GM18505 (cell line): ENCODE results near the gene ATP11B.
"Not testable (repeated sequence)": the region's sequence is repeated elsewhere in the genome, so short reads cannot be mapped to it uniquely, and the experiment has no call there.

Source experiments
- ATAC-seq: cut with Tn5 transposase; IDR thresholded peaks from one replicate; pipeline ENCODE4 v1.9.1; 2021; ENCODE audit not compliant: unreplicated experiment
- POLR2A ChIP-seq: IDR thresholded peaks from 4 replicates; pipeline ENCODE4 v1.6.1; 2011; ENCODE audit warnings: borderline replicate concordance; ENCODE audit not compliant: insufficient read depth, insufficient read length; ENCODE audit errors: extremely low read depth

Gene ATP11B

GRCh38 chr3:182785756-182786155, 7.5 kb upstream of the ATP11B start:
- TF ChIP-seq POLR2A, result no peak
- no peak for ATAC-seq

- ATAC-seq, result no peak
- no peak for TF ChIP-seq POLR2A
Measured at GRCh38 chr3:182786564-182787196, 6.6 kb upstream of the ATP11B start.

- ATAC-seq, result no peak
- TF ChIP-seq POLR2A, result no peak
Measured at GRCh38 chr3:182787302-182788036, 5.8 kb upstream of the ATP11B start.

- ATAC-seq, result peak; percentile 18
- TF ChIP-seq POLR2A, result no peak
Measured at GRCh38 chr3:182789371-182789770, 3.9 kb upstream of the ATP11B start.

- no peak for ATAC-seq
- TF ChIP-seq POLR2A, result no peak
Measured at GRCh38 chr3:182790612-182791011, 2.7 kb upstream of the ATP11B start.

- ATAC-seq, result peak; percentile 37
- peak; percentile 62 for TF ChIP-seq POLR2A
Measured at GRCh38 chr3:182793663-182794454, 555 bp downstream of the ATP11B start.

GRCh38 chr3:182794455-182795388, 1.4 kb downstream of the ATP11B start:
- ATAC-seq, result no peak
- TF ChIP-seq POLR2A, result no peak

GRCh38 chr3:182795389-182795782, 2.1 kb downstream of the ATP11B start:
- TF ChIP-seq POLR2A, result no peak
- ATAC-seq, result no peak

GRCh38 chr3:182796310-182796709, 3.0 kb downstream of the ATP11B start:
- no peak for TF ChIP-seq POLR2A
- no peak for ATAC-seq

GRCh38 chr3:182797876-182798275, 4.6 kb downstream of the ATP11B start:
- no peak for ATAC-seq

GRCh38 chr3:182799143-182799542, 5.8 kb downstream of the ATP11B start:
- not testable (repeated sequence) for ATAC-seq

More at GRCh38 chr3:182797876-182798275, 4.6 kb downstream of the ATP11B start:
- no peak for TF ChIP-seq POLR2A

- no peak for TF ChIP-seq POLR2A
- ATAC-seq, result no peak
Measured at GRCh38 chr3:182800508-182800907, 7.2 kb downstream of the ATP11B start.
